Activated CD4-positive, alpha-beta T cell treated with anti-CD3 and anti-CD28 coated beads for 48 hours (primary cell): ENCODE data around the gene WASF3.

Experiments
- DNase-seq: peaks from one replicate; pipeline ENCODE4 v3.0.0-alpha.2; 2020

WASF3 gene

DNA sequence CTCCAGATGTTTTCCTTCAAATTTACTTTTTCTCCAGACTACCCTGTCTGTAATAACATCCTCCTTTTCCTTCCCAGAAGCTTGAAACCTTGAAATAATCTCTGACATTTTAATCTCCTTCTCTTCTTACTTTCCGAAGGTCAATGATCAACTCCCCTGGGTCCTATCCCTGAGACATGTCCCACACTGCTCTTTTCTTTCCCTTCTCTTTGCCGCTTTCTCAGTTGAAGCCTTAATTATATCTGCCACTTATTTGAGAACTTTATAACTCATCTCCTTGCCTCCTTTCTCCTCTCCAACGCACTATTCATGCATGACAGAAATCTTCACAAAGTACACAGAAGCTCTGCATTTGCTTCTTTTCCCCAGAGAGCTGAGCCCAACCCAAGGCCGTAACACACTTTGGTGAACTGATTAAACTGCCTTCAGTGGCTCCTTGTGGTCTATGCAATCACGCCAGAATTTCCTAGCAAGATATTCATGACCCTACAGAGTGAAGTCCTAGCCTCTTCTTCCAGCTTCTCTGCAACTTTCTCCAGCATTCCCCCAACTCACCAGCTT, 9.2 kb upstream of the WASF3 start:
- no peak for DNase-seq

- no peak for DNase-seq
Measured at GRCh38 chr13:26549713-26550112, 7.8 kb upstream of the WASF3 start.

GRCh38 chr13:26551255-26551860, 6.1 kb upstream of the WASF3 start:
- DNase-seq: no peak

GRCh38 chr13:26555413-26555812, 2.1 kb upstream of the WASF3 start:
- DNase-seq: no peak

GRCh38 chr13:26557051-26557392, 461 bp upstream of the WASF3 start:
- no peak for DNase-seq

- DNase-seq: no peak
Measured at GRCh38 chr13:26558074-26558805, 757 bp downstream of the WASF3 start.

DNA sequence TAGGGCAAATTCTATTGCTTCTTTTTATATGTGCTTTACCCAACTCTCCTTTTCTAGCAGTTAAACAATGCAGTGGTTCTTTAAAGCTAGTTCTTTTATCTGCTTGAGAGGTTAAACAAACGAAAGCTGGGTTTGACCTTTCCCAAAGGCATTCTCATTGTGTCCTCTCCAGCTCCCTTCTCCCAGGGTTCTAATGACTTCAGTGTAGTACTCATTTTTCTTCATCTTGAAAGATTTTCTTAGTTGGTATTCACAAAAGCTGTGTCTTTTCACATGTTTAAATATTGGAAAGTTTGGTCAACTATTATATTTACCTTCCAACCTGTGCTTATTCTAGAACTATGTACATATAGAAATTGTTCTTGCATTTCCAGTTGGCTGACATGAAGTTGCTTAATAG, 1.5 kb downstream of the WASF3 start:
- no peak for DNase-seq

- no peak for DNase-seq
Measured at GRCh38 chr13:26560456-26560855, 3.0 kb downstream of the WASF3 start.

- no peak for DNase-seq
Measured at GRCh38 chr13:26561067-26561466, 3.6 kb downstream of the WASF3 start.

DNA sequence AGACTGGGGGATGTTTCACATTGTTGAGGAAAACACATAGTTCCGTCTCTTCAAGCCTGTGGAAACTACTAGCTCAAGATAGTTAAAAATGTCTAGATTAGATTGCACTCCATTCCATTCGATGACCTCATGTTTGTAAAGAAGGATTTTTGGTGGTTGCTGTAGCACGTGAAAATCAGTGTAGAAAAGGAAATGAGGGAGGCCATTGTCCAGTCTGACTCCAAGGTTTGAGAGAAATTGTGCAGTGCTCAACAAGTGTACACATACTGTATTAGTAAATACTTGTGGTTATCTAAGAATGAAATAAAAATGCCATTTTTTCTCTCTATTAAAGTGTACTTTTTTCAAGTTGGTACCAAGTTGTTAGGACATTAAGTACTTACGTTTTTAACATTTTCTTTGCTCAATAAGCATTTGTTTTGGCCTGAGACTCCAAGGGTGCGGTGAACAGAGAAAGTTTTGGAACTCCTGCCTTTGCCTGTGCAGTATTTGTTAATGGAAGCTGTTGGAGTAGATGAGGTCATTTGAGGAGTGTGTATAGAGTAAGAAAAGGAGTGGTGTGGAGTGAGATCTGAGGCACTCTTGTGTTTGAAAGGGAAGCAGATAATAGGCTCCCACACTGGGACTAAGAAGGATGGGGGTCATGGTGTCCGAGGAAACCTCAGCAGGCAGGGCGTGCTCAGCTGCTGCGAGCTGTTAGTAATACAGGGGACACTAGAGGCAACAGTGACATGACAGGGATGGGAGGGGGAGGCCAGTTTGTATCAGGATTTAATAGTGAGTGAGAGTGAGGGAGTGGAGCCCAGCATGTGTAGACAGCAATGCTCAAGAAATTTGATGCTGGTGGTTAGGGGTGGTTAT, 4.4 kb downstream of the WASF3 start:
- DNase-seq: no peak

- DNase-seq: no peak
Measured at GRCh38 chr13:26562512-26562890, 5.0 kb downstream of the WASF3 start.

GRCh38 chr13:26563713-26564112, 6.2 kb downstream of the WASF3 start:
- DNase-seq: no peak

DNA sequence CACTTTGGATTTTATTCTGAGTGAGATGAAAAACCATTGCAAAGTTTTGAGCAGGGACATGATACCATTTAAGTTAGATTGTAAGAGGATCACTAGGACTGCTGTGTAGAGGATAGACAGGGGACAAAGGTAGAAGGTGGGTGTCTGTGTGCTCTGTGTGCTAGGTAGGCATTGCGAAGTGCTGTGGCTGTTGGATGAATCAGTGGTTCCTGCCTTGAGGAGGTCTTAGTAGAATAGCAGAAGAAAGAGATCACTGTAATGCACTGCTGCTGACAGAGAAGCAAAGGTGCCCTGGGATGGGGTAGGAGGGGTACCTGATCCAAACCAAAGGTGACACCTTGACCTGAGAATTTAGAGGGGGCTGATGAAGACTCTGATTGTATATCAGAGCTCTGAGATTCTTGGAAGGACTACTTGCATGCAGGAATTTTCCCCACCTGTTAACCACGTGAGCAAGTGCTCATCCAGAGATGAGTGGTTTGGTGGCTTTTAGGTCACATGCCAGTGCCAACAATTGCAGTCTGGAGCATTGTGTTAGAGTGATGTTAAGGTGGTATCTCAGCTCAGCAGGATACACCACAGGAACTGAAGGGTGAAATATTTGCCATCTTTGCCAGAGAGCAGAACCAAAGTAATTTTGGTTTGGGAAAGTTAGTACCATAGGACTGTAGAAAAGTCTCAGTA, 10.8 kb downstream of the WASF3 start:
- DNase-seq: no peak

GRCh38 chr13:26571518-26571917, 14.0 kb downstream of the WASF3 start:
- DNase-seq: no peak

GRCh38 chr13:26575244-26575643, 17.8 kb downstream of the WASF3 start:
- DNase-seq: no peak

- no peak for DNase-seq
Measured at GRCh38 chr13:26579580-26579979, 22.1 kb downstream of the WASF3 start.

- no peak for DNase-seq
Measured at GRCh38 chr13:26583662-26584061, 26.2 kb downstream of the WASF3 start.

GRCh38 chr13:26584713-26585112, 27.2 kb downstream of the WASF3 start:
- no peak for DNase-seq

DNA sequence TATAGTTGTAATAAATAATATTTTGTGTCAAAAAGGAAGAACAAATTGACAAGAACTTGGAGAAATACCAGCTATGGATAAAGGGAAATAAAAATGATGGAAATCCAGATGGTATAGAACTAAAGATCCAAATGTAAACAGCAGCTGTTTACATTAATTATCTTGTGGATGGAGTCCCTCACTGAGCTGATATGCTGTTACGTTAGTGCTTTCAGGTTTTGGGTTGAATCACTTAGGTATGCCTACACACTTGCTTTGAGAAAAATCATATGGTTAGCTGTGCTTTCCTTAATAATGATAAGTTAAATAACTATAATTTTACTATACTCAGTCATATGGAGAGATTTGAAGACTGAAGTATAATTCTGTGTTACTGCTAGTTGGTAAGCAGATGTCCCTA, 27.7 kb downstream of the WASF3 start:
- no peak for DNase-seq

DNA sequence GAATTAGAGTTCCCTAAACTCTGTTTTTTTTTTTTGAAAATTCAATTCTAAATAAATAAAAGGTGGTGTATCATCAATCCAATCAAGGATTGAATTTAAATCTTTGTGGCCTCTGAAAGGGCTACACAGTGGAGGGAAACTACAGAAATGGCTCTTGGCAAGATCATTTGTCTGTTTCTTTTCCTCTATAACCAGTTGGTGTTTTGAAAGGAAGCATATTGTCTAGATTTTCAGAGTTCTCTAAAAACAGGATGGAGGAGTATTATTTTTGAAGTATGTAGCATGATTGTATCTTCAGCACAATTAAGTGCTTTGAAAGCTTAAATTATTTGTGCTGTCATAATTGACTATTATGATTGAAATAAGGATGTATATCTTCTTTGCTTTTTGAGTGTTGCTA, 29.8 kb downstream of the WASF3 start:
- no peak for DNase-seq

DNA sequence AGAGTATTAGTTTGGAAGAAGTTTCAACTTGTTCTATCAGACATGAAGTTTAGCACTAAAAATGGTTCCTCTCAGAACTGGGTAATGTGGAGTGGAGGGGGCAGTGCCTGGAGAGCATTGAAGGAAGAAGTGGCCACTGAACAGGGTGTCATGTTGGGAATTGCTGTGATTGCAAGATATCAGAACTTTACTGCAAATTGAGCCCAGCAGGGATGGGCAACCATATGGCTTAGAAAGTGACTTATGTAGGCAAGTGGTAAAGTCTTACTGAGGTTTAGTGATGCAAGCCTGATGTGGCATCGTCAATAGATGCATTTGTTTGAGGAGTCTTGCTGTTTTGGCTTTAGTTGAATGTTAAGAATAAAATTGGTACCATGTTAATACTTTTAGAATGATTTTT, 31.7 kb downstream of the WASF3 start:
- no peak for DNase-seq

- no peak for DNase-seq
Measured at GRCh38 chr13:26589754-26590153, 32.3 kb downstream of the WASF3 start.

- no peak for DNase-seq
Measured at GRCh38 chr13:26590379-26590778, 32.9 kb downstream of the WASF3 start.
